HepG2 (cell line): ENCODE results near the gene UCP2. TPM values are rescaled to one million over a fixed set of nuclear protein-coding genes. Genes with fewer than 3 reads are reported as not detected.
A peak's percentile ranks its signal among the peaks of the same experiment; 100 is the strongest.

ENCODE experiments used
- FOSL1 ChIP-seq: sonication (generic); formaldehyde crosslinking; IDR thresholded peaks from 2 replicates; pipeline ENCODE4 v1.9.0; 2021; ENCODE audit warnings: missing genetic modification reagents, borderline replicate concordance
- NCOA1 ChIP-seq: sonication (generic); formaldehyde crosslinking; IDR thresholded peaks from 2 replicates; pipeline ENCODE4 v1.9.0; 2021; ENCODE audit warnings: missing genetic modification reagents
- RARG ChIP-seq: sonication (generic); formaldehyde crosslinking; IDR thresholded peaks from 2 replicates; pipeline ENCODE4 v1.4.0; 2020; ENCODE audit warnings: low read depth, mild to moderate bottlenecking, missing genetic modification reagents
- RBM39 ChIP-seq: fragments of 200-400 bp; formaldehyde crosslinking; IDR thresholded peaks from one replicate; pipeline ENCODE4 v1.6.1; 2018; ENCODE audit warnings: antibody characterized with exemption, mild to moderate bottlenecking, low read depth, low read length; ENCODE audit not compliant: poor library complexity, severe bottlenecking
- RXRB ChIP-seq: IDR thresholded peaks from 2 replicates; pipeline ENCODE4 v1.6.1; 2016; ENCODE audit warnings: borderline replicate concordance, missing genetic modification reagents, missing compliant biosample characterization
- SMARCE1 ChIP-seq: fragments of 450-650 bp; IDR thresholded peaks from 2 replicates; pipeline ENCODE4 v1.6.1; 2017; ENCODE audit warnings: borderline replicate concordance
- STAT5B ChIP-seq: sonication (generic); formaldehyde crosslinking; IDR thresholded peaks from 2 replicates; pipeline ENCODE4 v1.4.0; 2020; ENCODE audit warnings: missing genetic modification reagents
- TBL1XR1 ChIP-seq: fragments of 150-350 bp; IDR thresholded peaks from 2 replicates; pipeline ENCODE4 v1.6.1; 2014; ENCODE audit warnings: borderline replicate concordance, low read length; ENCODE audit not compliant: partially characterized antibody
- THAP11 ChIP-seq: IDR thresholded peaks from 2 replicates; pipeline ENCODE4 v1.6.1; 2016; ENCODE audit warnings: missing biosample characterization, missing genetic modification reagents
- TRIM24 ChIP-seq: sonication (generic); formaldehyde crosslinking; IDR thresholded peaks from 2 replicates; pipeline ENCODE4 v1.8.0; 2022; ENCODE audit warnings: mild to moderate bottlenecking, missing genetic modification reagents
- ZFP36L1 ChIP-seq: sonication (generic); formaldehyde crosslinking; IDR thresholded peaks from 2 replicates; pipeline ENCODE4 v1.8.0; 2022; ENCODE audit warnings: mild to moderate bottlenecking, missing genetic modification reagents, moderate library complexity
- ZGPAT ChIP-seq: IDR thresholded peaks from 2 replicates; pipeline ENCODE4 v1.6.1; 2016; ENCODE audit warnings: mild to moderate bottlenecking
- ZNF101 ChIP-seq: sonication (generic); formaldehyde crosslinking; IDR thresholded peaks from 2 replicates; pipeline ENCODE4 v1.4.0; 2020; ENCODE audit warnings: mild to moderate bottlenecking, low read depth, missing genetic modification reagents, borderline replicate concordance
- ZNF124 ChIP-seq: sonication (generic); formaldehyde crosslinking; IDR thresholded peaks from 2 replicates; pipeline ENCODE4 v1.4.0; 2020; ENCODE audit warnings: missing genetic modification reagents
- ZNF253 ChIP-seq: sonication (generic); formaldehyde crosslinking; IDR thresholded peaks from 2 replicates; pipeline ENCODE4 v1.8.0; 2022; ENCODE audit warnings: mild to moderate bottlenecking, missing genetic modification reagents, borderline replicate concordance
- ZNF687 ChIP-seq: sonication (generic); formaldehyde crosslinking; IDR thresholded peaks from 2 replicates; pipeline ENCODE4 v1.5.1; 2020; ENCODE audit warnings: mild to moderate bottlenecking, missing genetic modification reagents, moderate library complexity
- ZNF781 ChIP-seq: sonication (generic); formaldehyde crosslinking; IDR thresholded peaks from 2 replicates; pipeline ENCODE4 v1.5.1; 2020; ENCODE audit warnings: borderline replicate concordance, mild to moderate bottlenecking, missing genetic modification reagents; ENCODE audit errors: not compliant biosample characterization
- ZNF792 ChIP-seq: IDR thresholded peaks from 2 replicates; pipeline ENCODE4 v1.6.1; 2016
- polyA plus RNA-seq, 8 experiments: library from polyadenylated mRNA; depleted of rRNA in 3 of 8; stranded (reverse) in 7 of 8; unstranded in 1 of 8; fragments of >200 nt; fragmentation: Illumina TruSeq in 4 of 8; extraction: Trizol in 4 of 8; gene quantifications; 2 replicates each; pipeline versions ENCODE4 v1.2.1 to v1.2.3, GENCODE V29; 2011 to 2016; ENCODE audit warnings: low read depth in 4 of 8, missing spikeins in 1 of 8, mixed read lengths in 1 of 8; ENCODE audit not compliant: insufficient read depth in 1 of 8
- total RNA-seq, 5 experiments: library from RNA; depleted of rRNA; stranded (reverse); fragments of >200 nt; fragmentation: Illumina TruSeq; extraction: Trizol; gene quantifications; 2 replicates each; pipeline ENCODE4 v1.2.3, GENCODE V29; 2016; ENCODE audit warnings: low read depth in 1 of 5
- TF ChIP-seq, protein P1 (sequence below): sonication (generic); formaldehyde crosslinking; IDR thresholded peaks from 2 replicates; pipeline ENCODE4 v1.4.0; 2020; ENCODE audit warnings: missing genetic modification reagents

Gene UCP2
- total and polyA plus RNA-seq, 2 of the 13 experiments (the other 11 are each of a cell fraction or from before 2014, with no cell fraction given), result 2.7 to 3.2 TPM

- TF ChIP-seq ZGPAT (CRISPR knock-in tag) (peak; percentile 86), NCOA1 (peak; percentile 92), TBL1XR1 (no peak), RARG (no peak), TRIM24 (CRISPR knock-in tag) (no peak), STAT5B (peak; percentile 62), ZNF124 (CRISPR knock-in tag) (peak; percentile 68; the same call in 1 of the 2 replicates), ZFP36L1 (CRISPR knock-in tag) (peak; percentile 97), ZNF253 (CRISPR knock-in tag) (peak; percentile 67; the same call in 1 of the 2 replicates), ZNF687 (peak; percentile 99), SMARCE1 (no peak), FOSL1 (CRISPR knock-in tag) (peak; percentile 53; the same call in 1 of the 2 replicates), ZNF792 (peak; percentile 63; the same call in 1 of the 2 replicates), ZNF101 (peak; percentile 83; the same call in 1 of the 2 replicates), THAP11 (CRISPR knock-in tag) (peak; percentile 46), RXRB (CRISPR knock-in tag) (peak; percentile 60), RBM39 (no peak), ZNF781 (peak; percentile 89)
- TF ChIP-seq, protein P1, sequence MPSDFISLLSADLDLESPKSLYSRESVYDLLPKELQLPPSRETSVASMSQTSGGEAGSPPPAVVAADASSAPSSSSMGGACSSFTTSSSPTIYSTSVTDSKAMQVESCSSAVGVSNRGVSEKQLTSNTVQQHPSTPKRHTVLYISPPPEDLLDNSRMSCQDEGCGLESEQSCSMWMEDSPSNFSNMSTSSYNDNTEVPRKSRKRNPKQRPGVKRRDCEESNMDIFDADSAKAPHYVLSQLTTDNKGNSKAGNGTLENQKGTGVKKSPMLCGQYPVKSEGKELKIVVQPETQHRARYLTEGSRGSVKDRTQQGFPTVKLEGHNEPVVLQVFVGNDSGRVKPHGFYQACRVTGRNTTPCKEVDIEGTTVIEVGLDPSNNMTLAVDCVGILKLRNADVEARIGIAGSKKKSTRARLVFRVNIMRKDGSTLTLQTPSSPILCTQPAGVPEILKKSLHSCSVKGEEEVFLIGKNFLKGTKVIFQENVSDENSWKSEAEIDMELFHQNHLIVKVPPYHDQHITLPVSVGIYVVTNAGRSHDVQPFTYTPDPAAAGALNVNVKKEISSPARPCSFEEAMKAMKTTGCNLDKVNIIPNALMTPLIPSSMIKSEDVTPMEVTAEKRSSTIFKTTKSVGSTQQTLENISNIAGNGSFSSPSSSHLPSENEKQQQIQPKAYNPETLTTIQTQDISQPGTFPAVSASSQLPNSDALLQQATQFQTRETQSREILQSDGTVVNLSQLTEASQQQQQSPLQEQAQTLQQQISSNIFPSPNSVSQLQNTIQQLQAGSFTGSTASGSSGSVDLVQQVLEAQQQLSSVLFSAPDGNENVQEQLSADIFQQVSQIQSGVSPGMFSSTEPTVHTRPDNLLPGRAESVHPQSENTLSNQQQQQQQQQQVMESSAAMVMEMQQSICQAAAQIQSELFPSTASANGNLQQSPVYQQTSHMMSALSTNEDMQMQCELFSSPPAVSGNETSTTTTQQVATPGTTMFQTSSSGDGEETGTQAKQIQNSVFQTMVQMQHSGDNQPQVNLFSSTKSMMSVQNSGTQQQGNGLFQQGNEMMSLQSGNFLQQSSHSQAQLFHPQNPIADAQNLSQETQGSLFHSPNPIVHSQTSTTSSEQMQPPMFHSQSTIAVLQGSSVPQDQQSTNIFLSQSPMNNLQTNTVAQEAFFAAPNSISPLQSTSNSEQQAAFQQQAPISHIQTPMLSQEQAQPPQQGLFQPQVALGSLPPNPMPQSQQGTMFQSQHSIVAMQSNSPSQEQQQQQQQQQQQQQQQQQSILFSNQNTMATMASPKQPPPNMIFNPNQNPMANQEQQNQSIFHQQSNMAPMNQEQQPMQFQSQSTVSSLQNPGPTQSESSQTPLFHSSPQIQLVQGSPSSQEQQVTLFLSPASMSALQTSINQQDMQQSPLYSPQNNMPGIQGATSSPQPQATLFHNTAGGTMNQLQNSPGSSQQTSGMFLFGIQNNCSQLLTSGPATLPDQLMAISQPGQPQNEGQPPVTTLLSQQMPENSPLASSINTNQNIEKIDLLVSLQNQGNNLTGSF (CRISPR knock-in tag), result peak; percentile 92; the same call in 1 of the 2 replicates
Observed at GRCh38 chr11:73982990-73983740, 522 bp upstream of the UCP2 start (continued).
